ENCODE measurements around the gene ERC2.

Gene ERC2

GRCh38 chr3:55870594-55870993 is 597.7 kb downstream of the ERC2 start:
- DNase-seq (ENCODE audit: low read depth), result no peak
- no peak overlapping the region for H3K4me3 ChIP-seq (ENCODE audit: control insufficient read depth, low read depth, low read length)
- no peak for TF ChIP-seq CTCF (IDR thresholded peaks at IDR 0.05; ENCODE audit: control insufficient read depth, insufficient read depth, low read depth, low read length, missing control alignments)

DNA sequence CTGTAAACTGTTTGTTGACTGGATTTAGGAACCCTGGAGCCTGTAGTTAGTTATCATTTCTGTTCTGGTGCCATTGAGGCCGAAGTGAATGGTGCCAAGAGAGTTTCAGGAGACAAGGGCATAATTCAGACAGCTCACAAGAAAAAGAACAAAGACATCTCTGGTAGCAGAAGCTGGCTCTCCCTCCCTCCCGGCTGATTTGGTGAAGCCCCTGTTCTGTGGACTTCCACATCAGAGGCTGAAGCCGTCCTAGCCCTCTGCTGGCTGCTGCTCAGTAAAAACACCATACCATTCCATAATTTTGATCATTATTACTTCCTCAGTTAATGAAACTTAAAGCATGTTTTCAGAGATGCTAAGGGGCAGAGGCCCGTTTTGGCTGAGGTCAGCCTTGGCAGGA is 599.9 kb downstream of the ERC2 start:
- no peak for DNase-seq (ENCODE audit: low read depth)
- TF ChIP-seq CTCF (IDR thresholded peaks at IDR 0.05; ENCODE audit: control insufficient read depth, insufficient read depth, low read depth, low read length, missing control alignments), result peak; percentile 13
- H3K4me3 ChIP-seq (ENCODE audit: control insufficient read depth, low read depth, low read length), result no peak overlapping the region

- DNase-seq (ENCODE audit: low read depth), result no peak
- H3K4me3 ChIP-seq (ENCODE audit: control insufficient read depth, low read depth, low read length), result no peak overlapping the region
- no peak for TF ChIP-seq CTCF (IDR thresholded peaks at IDR 0.05; ENCODE audit: control insufficient read depth, insufficient read depth, low read depth, low read length, missing control alignments)
Observed at GRCh38 chr3:55863028-55863427, 605.2 kb downstream of the ERC2 start.

GRCh38 chr3:55860049-55860721 is 608.1 kb downstream of the ERC2 start:
- no peak overlapping the region for H3K4me3 ChIP-seq (ENCODE audit: control insufficient read depth, low read depth, low read length)
- DNase-seq (ENCODE audit: low read depth), result no peak
- no peak for TF ChIP-seq CTCF (IDR thresholded peaks at IDR 0.05; ENCODE audit: control insufficient read depth, insufficient read depth, low read depth, low read length, missing control alignments)

DNA sequence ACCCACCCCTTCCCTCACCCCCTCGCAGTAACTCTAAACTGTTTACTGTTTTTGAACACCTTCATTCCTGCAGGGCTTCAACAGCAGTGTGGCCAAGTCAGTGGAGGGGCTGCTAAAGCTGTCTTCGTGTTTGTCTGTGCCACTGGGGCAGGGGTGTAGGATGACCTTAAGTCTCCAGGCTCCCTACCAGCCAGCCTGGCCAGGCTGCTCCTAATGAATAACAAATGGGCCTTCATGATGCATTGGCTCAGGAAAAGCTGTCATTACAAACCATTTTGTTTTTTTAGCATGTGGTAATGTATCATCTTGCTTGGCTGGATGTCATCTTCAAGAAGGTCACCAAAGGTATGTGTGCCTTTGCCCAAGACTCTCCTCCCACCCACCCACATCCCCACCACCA is 609.0 kb downstream of the ERC2 start:
- no peak overlapping the region for H3K4me3 ChIP-seq (ENCODE audit: control insufficient read depth, low read depth, low read length)
- no peak for DNase-seq (ENCODE audit: low read depth)
- no peak for TF ChIP-seq CTCF (IDR thresholded peaks at IDR 0.05; ENCODE audit: control insufficient read depth, insufficient read depth, low read depth, low read length, missing control alignments)

- H3K4me3 ChIP-seq (ENCODE audit: control insufficient read depth, low read depth, low read length), result no peak overlapping the region
- no peak for TF ChIP-seq CTCF (IDR thresholded peaks at IDR 0.05; ENCODE audit: control insufficient read depth, insufficient read depth, low read depth, low read length, missing control alignments)
- no peak for DNase-seq (ENCODE audit: low read depth)
Observed at GRCh38 chr3:55858727-55859126, 609.5 kb downstream of the ERC2 start.

All from AG09309 (cell line).